ENCODE results near the gene GTPBP4.

DNA sequence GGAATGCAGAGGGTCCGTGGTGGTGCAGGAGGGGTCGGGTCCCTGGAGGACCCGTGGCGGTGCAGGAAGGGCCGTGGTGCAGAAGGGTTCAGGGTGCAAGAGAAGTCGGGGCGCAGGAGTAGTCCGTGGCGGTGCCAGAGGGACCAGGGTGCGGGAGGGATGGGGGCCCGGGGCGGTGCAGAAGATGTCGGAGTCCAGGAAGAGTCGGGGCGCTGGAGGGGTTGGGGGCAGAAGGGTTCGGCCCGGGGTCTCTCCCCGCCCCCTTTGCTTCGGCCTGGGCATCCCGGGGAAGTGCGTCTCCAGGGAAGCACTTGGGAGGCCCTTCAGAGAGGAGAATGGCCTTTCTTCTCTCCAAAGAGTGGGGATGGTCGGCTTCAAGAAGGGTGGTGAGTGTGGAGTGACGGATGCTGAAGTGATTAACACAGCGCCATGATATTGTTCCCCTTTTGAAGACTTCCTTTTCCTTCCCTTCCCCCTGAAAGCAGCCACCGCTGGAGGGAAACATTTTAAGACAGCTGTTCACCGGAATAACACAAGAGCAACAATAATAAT, 68.9 kb downstream of the GTPBP4 start:
- no peak for TF ChIP-seq POLR2A (IDR thresholded peaks at IDR 0.05; ENCODE audit: low read depth)
- TF ChIP-seq, protein P1, sequence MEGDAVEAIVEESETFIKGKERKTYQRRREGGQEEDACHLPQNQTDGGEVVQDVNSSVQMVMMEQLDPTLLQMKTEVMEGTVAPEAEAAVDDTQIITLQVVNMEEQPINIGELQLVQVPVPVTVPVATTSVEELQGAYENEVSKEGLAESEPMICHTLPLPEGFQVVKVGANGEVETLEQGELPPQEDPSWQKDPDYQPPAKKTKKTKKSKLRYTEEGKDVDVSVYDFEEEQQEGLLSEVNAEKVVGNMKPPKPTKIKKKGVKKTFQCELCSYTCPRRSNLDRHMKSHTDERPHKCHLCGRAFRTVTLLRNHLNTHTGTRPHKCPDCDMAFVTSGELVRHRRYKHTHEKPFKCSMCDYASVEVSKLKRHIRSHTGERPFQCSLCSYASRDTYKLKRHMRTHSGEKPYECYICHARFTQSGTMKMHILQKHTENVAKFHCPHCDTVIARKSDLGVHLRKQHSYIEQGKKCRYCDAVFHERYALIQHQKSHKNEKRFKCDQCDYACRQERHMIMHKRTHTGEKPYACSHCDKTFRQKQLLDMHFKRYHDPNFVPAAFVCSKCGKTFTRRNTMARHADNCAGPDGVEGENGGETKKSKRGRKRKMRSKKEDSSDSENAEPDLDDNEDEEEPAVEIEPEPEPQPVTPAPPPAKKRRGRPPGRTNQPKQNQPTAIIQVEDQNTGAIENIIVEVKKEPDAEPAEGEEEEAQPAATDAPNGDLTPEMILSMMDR (IDR thresholded peaks at IDR 0.05) = no peak
- TF ChIP-seq POLR2AphosphoS5 (IDR thresholded peaks at IDR 0.05) = no peak

Data from esophagus muscularis mucosa (tissue), 3 donors.